Subcutaneous adipose tissue (tissue), 4 donors: ENCODE measurements around the gene UNC5A. TPM values are rescaled to one million over a fixed set of nuclear protein-coding genes. Genes with fewer than 3 reads are reported as not detected.

Experiments
- total RNA-seq, 4 donors: library from RNA; depleted of rRNA; stranded (reverse); fragments of >200 nt; gene quantifications; one replicate each; pipeline ENCODE4 v1.1.0, GENCODE V29; 2016
- TF ChIP-seq, protein P1 (sequence below): fragments of 450-650 bp; IDR thresholded peaks from one replicate; pipeline ENCODE4 v1.5.1; 2016; ENCODE audit warnings: low read depth, mild to moderate bottlenecking, control low read depth, antibody characterized with exemption, moderate library complexity

Gene UNC5A
- total RNA-seq, 4 donors from 2014 or later = 0.17 to 0.19 TPM; not detected in 2

DNA sequence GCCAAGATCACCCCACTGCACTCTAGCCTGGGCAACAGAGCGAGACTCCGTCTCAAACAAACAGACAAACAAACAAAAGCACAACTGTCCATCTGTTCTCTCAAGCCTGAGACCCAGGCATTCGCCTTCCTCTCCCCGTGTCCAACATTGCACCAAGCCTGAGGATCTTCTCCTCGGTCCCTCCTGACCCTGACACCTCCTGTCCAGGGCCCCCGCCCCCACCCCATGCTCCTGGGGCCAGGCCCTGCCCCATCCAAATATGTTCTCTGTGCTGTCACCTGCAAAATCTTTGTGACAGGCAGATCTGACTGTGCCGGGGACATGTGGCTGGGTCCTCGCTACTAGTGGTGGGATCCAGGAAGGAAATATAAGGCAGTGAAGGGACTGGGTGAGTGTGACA lies 33.4 kb upstream of the UNC5A start:
- TF ChIP-seq, protein P1, sequence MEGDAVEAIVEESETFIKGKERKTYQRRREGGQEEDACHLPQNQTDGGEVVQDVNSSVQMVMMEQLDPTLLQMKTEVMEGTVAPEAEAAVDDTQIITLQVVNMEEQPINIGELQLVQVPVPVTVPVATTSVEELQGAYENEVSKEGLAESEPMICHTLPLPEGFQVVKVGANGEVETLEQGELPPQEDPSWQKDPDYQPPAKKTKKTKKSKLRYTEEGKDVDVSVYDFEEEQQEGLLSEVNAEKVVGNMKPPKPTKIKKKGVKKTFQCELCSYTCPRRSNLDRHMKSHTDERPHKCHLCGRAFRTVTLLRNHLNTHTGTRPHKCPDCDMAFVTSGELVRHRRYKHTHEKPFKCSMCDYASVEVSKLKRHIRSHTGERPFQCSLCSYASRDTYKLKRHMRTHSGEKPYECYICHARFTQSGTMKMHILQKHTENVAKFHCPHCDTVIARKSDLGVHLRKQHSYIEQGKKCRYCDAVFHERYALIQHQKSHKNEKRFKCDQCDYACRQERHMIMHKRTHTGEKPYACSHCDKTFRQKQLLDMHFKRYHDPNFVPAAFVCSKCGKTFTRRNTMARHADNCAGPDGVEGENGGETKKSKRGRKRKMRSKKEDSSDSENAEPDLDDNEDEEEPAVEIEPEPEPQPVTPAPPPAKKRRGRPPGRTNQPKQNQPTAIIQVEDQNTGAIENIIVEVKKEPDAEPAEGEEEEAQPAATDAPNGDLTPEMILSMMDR = no peak

- TF ChIP-seq, protein P1 = no peak
Measured at GRCh38 chr5:176778921-176779465, 31.4 kb upstream of the UNC5A start.

GRCh38 chr5:176779537-176779936 lies 30.8 kb upstream of the UNC5A start:
- TF ChIP-seq, protein P1 = no peak

DNA sequence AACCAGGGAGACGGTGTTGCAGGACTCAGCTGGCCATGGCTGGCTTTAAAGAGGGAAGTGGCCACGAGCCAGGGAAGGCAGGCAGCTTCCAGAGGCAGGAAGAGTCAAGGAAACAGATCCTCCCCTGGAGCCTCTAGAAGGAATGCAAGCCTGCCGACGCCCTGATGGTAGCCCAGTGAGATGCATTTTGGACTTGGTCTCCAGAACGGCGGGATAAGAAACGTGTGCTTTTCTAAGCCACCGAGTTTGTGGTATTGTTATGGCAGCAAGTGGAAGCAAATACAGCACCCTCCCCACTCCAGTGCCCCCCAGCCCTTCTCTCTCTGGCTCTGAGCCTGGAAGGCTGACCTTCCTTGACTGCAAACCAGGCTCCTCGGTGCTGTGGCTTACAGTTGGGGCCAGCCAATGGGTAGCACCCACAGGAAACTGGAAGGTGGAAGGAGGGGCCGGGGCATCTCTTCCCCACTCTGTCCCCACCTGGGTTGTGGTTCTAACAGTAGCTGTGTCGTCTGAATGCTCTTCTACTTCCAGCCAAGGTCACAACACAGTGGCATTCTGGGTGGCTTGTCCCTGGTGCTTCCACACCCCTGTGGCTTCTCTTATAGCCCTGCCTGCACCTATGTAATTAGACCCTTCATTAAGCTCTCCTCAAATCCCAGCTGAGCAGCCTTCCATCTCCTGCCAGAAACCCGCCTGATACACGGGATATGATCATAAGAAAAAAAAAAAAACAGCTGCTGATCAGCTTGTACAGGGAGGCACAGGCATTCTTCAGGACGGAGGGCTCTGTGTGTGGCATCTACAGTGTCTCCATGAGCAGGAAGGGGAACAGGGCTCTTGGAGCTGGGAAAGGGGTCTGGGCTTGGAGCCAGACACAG lies 29.9 kb upstream of the UNC5A start:
- TF ChIP-seq, protein P1 = no peak

GRCh38 chr5:176781054-176781375 lies 29.3 kb upstream of the UNC5A start:
- TF ChIP-seq, protein P1 = no peak

DNA sequence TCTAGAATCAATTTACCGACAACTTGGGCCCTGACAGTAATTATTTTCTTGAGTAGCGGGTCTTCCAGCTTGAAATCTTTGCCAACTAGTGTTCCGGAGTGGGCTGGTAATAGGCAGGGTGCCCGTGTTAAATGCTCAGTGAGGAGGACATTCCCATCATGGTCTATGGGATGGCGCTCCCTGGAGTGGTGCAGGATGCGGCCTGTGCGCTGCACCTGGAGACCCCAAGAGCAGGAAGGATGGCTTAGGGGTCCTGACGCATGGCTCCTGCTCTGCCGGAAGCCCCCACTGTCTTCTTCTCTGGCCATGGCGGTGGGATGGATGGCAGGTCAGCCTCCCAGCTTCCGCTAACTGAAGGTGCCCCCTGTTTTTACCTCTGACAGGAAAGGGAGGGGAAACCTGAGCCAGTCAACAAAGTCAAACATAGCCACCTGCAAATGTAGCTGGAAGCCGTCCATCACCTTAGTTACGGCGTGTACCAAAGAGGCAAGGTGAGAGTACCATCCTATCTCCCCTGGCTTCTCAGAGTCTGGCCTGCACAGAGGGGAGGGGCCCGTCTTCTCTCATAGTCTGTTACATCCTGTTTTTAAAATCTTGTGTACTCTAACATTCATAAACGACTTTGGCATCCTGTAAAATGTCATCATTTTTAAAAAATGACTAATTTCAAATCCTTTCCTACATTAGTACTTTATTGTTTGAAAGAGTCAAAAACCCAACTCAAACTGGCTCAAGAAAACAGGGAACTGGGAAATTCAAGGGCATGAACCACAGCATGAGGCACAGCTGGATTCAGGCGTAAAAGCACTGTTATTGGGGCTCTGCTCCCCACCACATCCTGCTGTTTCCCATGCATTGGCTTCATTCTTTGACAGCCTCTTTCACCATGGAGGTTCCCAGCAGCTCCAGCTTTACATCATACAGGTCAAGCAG lies 28.5 kb upstream of the UNC5A start:
- TF ChIP-seq, protein P1 = no peak
